DOHH2 (cell line): ENCODE results near the gene ILF2.

ENCODE experiments used
- EZH2phosphoT487 ChIP-seq: fragments of 200-600 bp; sonication (generic); IDR thresholded peaks from 2 replicates; pipeline ENCODE4 v1.6.1; 2017; ENCODE audit warnings: borderline replicate concordance, mild to moderate bottlenecking, antibody characterized with exemption, low read length, moderate library complexity, mixed read lengths
- TF ChIP-seq, protein P1 (sequence below): fragments of 200-600 bp; sonication (generic); IDR thresholded peaks from one replicate; pipeline ENCODE4 v1.5.1; 2014; ENCODE audit warnings: antibody characterized with exemption, mild to moderate bottlenecking, low read depth, low read length; ENCODE audit not compliant: poor library complexity, severe bottlenecking

DNA sequence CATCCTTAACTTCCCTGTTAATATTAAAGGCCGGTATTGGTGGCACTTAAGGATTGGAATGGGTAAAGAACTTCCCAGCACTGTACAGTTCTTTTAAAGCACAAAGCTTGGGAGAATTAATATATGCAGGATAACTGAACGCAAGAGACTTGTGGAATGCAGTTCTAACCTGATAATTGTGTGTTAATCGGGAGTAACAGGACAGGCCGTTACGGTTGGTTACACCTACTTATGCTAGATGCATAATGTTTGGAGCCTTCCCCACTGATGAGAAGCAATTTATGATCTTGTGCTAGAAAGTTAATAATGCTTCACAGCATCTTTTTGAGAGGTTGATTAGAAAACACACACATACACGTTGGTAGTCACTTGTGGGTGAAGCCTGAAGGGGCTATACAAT, 29.9 kb downstream of the ILF2 start:
- TF ChIP-seq, protein P1, sequence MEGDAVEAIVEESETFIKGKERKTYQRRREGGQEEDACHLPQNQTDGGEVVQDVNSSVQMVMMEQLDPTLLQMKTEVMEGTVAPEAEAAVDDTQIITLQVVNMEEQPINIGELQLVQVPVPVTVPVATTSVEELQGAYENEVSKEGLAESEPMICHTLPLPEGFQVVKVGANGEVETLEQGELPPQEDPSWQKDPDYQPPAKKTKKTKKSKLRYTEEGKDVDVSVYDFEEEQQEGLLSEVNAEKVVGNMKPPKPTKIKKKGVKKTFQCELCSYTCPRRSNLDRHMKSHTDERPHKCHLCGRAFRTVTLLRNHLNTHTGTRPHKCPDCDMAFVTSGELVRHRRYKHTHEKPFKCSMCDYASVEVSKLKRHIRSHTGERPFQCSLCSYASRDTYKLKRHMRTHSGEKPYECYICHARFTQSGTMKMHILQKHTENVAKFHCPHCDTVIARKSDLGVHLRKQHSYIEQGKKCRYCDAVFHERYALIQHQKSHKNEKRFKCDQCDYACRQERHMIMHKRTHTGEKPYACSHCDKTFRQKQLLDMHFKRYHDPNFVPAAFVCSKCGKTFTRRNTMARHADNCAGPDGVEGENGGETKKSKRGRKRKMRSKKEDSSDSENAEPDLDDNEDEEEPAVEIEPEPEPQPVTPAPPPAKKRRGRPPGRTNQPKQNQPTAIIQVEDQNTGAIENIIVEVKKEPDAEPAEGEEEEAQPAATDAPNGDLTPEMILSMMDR: no peak
- TF ChIP-seq EZH2phosphoT487: no peak
